HepG2 (cell line): ENCODE data around the gene ARL3. TPM values are rescaled to one million over a fixed set of nuclear protein-coding genes. Genes with fewer than 3 reads are reported as not detected.
A peak's percentile ranks its signal among the peaks of the same experiment; 100 is the strongest.

Experiments
- ADNP ChIP-seq: sonication (generic); formaldehyde crosslinking; IDR thresholded peaks from 2 replicates; pipeline ENCODE4 v1.4.0; 2020; ENCODE audit warnings: missing genetic modification reagents
- E2F1 ChIP-seq: sonication (generic); formaldehyde crosslinking; IDR thresholded peaks from 2 replicates; pipeline ENCODE4 v1.5.0; 2020; ENCODE audit warnings: missing genetic modification reagents
- GFI1 ChIP-seq: sonication (generic); formaldehyde crosslinking; IDR thresholded peaks from 2 replicates; pipeline ENCODE4 v1.5.0; 2020; ENCODE audit warnings: missing genetic modification reagents, mild to moderate bottlenecking, borderline replicate concordance
- HDAC2 ChIP-seq: sonication (generic); formaldehyde crosslinking; IDR thresholded peaks from 2 replicates; pipeline ENCODE4 v1.4.0; 2020; ENCODE audit warnings: missing genetic modification reagents
- KDM3A ChIP-seq: IDR thresholded peaks from 2 replicates; pipeline ENCODE4 v1.6.1; 2018; ENCODE audit warnings: low read depth, missing compliant biosample characterization
- MYC ChIP-seq: sonication (generic); formaldehyde crosslinking; IDR thresholded peaks from 2 replicates; pipeline ENCODE4 v1.9.0; 2021; ENCODE audit warnings: missing genetic modification reagents, borderline replicate concordance
- NR2F6 ChIP-seq, 2 experiments: IDR thresholded peaks; 2 replicates each; pipeline ENCODE4 v1.6.1; 2016; ENCODE audit warnings: antibody characterized with exemption in 1 of 2, mild to moderate bottlenecking in 1 of 2
- SALL1 ChIP-seq: sonication (generic); formaldehyde crosslinking; IDR thresholded peaks from 2 replicates; pipeline ENCODE4 v1.8.0; 2022; ENCODE audit warnings: mild to moderate bottlenecking, missing genetic modification reagents
- WIZ ChIP-seq: sonication (generic); formaldehyde crosslinking; IDR thresholded peaks from 2 replicates; pipeline ENCODE4 v1.5.1; 2020; ENCODE audit warnings: mild to moderate bottlenecking, missing genetic modification reagents
- ZFP41 ChIP-seq: sonication (generic); formaldehyde crosslinking; IDR thresholded peaks from 2 replicates; pipeline ENCODE4 v1.4.0; 2020; ENCODE audit warnings: mild to moderate bottlenecking, missing genetic modification reagents, borderline replicate concordance
- ZFX ChIP-seq: sonication (generic); formaldehyde crosslinking; IDR thresholded peaks from 2 replicates; pipeline ENCODE4 v1.4.0; 2020; ENCODE audit warnings: mild to moderate bottlenecking, low read depth, missing genetic modification reagents, moderate library complexity
- ZNF224 ChIP-seq: sonication (generic); formaldehyde crosslinking; IDR thresholded peaks from 2 replicates; pipeline ENCODE4 v1.5.0; 2020; ENCODE audit warnings: mild to moderate bottlenecking, missing genetic modification reagents
- ZNF253 ChIP-seq: sonication (generic); formaldehyde crosslinking; IDR thresholded peaks from 2 replicates; pipeline ENCODE4 v1.8.0; 2022; ENCODE audit warnings: mild to moderate bottlenecking, missing genetic modification reagents, borderline replicate concordance
- ZNF274 ChIP-seq: sonication (generic); formaldehyde crosslinking; IDR thresholded peaks from 2 replicates; pipeline ENCODE4 v1.5.1; 2020; ENCODE audit warnings: mild to moderate bottlenecking, missing genetic modification reagents
- ZNF275 ChIP-seq: sonication (generic); formaldehyde crosslinking; IDR thresholded peaks from 2 replicates; pipeline ENCODE4 v1.8.0; 2022; ENCODE audit warnings: missing genetic modification reagents, mild to moderate bottlenecking, inconsistent platforms, borderline replicate concordance
- ZNF281 ChIP-seq: sonication (generic); formaldehyde crosslinking; IDR thresholded peaks from 2 replicates; pipeline ENCODE4 v1.4.0; 2020; ENCODE audit warnings: missing genetic modification reagents, borderline replicate concordance
- ZNF383 ChIP-seq: sonication (generic); formaldehyde crosslinking; IDR thresholded peaks from 2 replicates; pipeline ENCODE4 v1.4.0; 2020; ENCODE audit warnings: missing genetic modification reagents, mild to moderate bottlenecking, borderline replicate concordance
- ZNF441 ChIP-seq: sonication (generic); formaldehyde crosslinking; IDR thresholded peaks from 2 replicates; pipeline ENCODE4 v1.7.0; 2021; ENCODE audit warnings: missing genetic modification reagents, borderline replicate concordance
- ZNF556 ChIP-seq: sonication (generic); formaldehyde crosslinking; IDR thresholded peaks from 2 replicates; pipeline ENCODE4 v1.4.0; 2020; ENCODE audit warnings: mild to moderate bottlenecking, missing genetic modification reagents, borderline replicate concordance
- ZNF770 ChIP-seq: sonication (generic); formaldehyde crosslinking; IDR thresholded peaks from 2 replicates; pipeline ENCODE4 v1.5.0; 2020; ENCODE audit warnings: mild to moderate bottlenecking, missing genetic modification reagents
- polyA plus RNA-seq, 8 experiments: library from polyadenylated mRNA; depleted of rRNA in 3 of 8; stranded (reverse) in 7 of 8; unstranded in 1 of 8; fragments of >200 nt; fragmentation: Illumina TruSeq in 4 of 8; extraction: Trizol in 4 of 8; gene quantifications; 2 replicates each; pipeline versions ENCODE4 v1.2.1 to v1.2.3, GENCODE V29; 2011 to 2016; ENCODE audit warnings: low read depth in 4 of 8, missing spikeins in 1 of 8, mixed read lengths in 1 of 8; ENCODE audit not compliant: insufficient read depth in 1 of 8
- total RNA-seq, 5 experiments: library from RNA; depleted of rRNA; stranded (reverse); fragments of >200 nt; fragmentation: Illumina TruSeq; extraction: Trizol; gene quantifications; 2 replicates each; pipeline ENCODE4 v1.2.3, GENCODE V29; 2016; ENCODE audit warnings: low read depth in 1 of 5

Gene ARL3
- total and polyA plus RNA-seq, 2 of the 13 experiments (the other 11 are each of a cell fraction or from before 2014, with no cell fraction given): 5.2 to 6.6 TPM

- TF ChIP-seq ZNF383 (no peak), E2F1 (CRISPR knock-in tag) (peak; percentile 73), ZNF770 (CRISPR knock-in tag) (peak; percentile 64; the same call in 1 of the 2 replicates), ZNF253 (CRISPR knock-in tag) (0 out of 2 replicates have a peak, but pooled peaks have one; percentile 19), SALL1 (peak; percentile 29), KDM3A (CRISPR knock-in tag) (no peak), NR2F6 (IDR thresholded peaks at IDR 0.05) (no peak), NR2F6 (CRISPR knock-in tag; IDR thresholded peaks at IDR 0.05) (no peak), GFI1 (peak; percentile 6; the same call in 1 of the 2 replicates), ZNF274 (CRISPR knock-in tag) (no peak; the same call in 1 of the 2 replicates), MYC (no peak), WIZ (CRISPR knock-in tag) (0 out of 2 replicates have a peak, but pooled peaks have one; percentile 20), ZNF224 (CRISPR knock-in tag) (no peak), ZFX (CRISPR knock-in tag) (peak; percentile 87), HDAC2 (CRISPR knock-in tag) (0 out of 2 replicates have a peak, but pooled peaks have one; percentile 10), ZNF441 (CRISPR knock-in tag) (peak; percentile 33), ZNF275 (peak; percentile 51; the same call in 1 of the 2 replicates), ZNF281 (CRISPR knock-in tag) (0 out of 2 replicates have a peak, but pooled peaks have one; percentile 17), ZNF556 (CRISPR knock-in tag) (0 out of 2 replicates have a peak, but pooled peaks have one; percentile 9), ADNP (CRISPR knock-in tag) (no peak), ZFP41 (CRISPR knock-in tag) (no peak)
These were observed at the start of gene ARL3 (continued) for GRCh38 chr10:102713814-102714620.
